Measurements from ENCODE around the gene UBE2E2.

The UBE2E2 gene

DNA sequence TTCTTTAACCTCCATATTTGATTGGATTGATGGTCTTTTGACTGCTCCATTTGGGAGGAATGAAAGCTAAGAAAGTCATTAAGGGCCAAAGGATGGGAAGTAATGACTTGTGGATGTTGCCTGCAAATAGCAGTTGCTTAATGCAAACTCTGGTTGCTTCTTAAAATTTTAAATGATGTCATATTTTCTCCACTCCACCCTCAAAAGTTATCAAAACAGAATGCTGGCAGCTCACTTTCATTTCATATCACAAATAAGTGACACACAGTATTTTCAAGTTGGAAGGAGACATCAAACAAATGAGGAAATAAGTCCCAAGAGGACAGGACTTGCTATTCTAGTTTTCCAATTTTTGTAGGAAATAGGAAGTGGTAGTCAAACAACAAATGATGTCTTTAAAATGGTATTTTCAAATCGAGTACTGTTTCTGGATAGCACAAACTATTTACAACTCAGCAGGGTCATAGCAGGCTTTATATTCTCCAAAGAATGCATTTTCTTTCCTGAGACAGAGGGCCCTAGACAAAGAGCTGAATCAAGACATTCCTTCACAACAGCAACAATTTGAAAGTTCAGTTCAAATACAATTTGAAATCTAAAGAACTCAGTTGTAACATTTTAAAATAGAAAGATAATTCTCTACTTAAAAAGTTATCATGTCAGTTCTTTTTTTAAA, 437.5 kb downstream of the UBE2E2 start:
- no peak for DNase-seq
